ENCODE measurements around the gene HSD17B12.
"Not testable (repeated sequence)": the region's sequence is repeated elsewhere in the genome, so short reads cannot be mapped to it uniquely, and the experiment has no call there.

The HSD17B12 gene

GRCh38 chr11:43680521-43681400 lies at the start of gene HSD17B12:
Gene HSD17B12, plus strand, starts transcription at chr11:43680738. Its CDS starts 90 bp downstream, at chr11:43680828.
- peak; percentile 97 for DNase-seq (ENCODE audit: low read depth)

DNA sequence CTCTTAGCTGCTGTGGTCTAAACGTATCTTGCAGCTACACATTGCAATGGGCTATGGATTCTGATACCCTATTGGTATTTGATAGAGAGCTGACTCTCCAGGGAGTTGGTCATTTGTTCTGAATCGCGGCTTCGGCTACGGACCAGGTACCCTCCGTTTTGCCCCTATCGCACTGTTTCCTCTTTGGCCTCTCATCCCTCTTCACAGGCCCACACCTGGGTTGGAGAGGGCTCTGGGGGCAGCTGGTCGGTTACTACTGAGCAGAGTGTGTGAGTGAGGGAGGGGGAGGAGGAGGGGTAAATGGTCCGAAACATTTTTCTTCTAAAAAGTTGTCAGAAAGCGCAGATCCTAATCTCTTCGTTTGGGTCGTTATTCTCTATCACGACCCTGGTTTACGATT lies 48.8 kb upstream of the HSD17B12 start:
- DNase-seq (ENCODE audit: low read depth), result no peak

GRCh38 chr11:43632181-43632580 lies 48.4 kb upstream of the HSD17B12 start:
- no peak for DNase-seq (ENCODE audit: low read depth)

DNA sequence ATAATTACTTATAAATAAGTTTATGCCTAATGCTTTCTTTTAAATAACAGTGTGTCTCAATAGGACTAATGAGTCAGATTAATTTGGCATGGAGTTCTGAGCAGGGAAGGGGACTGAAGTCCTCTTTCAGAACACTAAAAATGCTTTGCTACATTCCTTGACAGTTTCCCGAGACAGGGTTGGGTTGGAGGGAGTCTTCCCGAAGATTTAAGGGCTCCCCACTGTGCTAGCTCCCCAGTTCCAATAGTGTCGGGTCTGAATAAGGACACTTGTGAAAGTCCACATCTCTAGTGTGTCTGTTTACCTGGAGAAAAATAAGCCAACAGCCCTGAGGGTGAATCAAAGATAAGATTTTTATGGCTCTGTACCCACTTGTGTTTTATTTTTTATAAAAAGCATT lies 41.8 kb upstream of the HSD17B12 start:
- DNase-seq (ENCODE audit: low read depth), result no peak

DNA sequence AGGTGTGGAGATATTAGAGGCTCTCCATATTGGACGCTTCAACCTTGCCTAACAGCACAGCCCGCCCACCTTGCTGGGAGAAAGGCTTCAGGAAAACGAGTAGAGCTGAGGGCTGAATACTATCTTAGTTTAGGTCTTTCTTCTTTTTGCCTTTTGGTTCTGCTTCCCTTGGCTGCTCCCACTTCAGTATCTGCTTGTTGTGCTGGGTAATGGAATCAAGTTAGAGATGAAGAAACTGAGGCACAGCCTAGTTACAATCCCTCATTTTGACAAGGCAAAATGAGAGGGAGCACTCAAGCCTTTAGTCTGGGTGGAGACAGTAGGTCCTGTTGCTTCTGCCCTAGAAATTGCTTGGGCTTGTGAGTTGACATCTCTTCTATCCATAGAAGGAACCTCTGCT lies 41.3 kb upstream of the HSD17B12 start:
- no peak for DNase-seq (ENCODE audit: low read depth)

DNA sequence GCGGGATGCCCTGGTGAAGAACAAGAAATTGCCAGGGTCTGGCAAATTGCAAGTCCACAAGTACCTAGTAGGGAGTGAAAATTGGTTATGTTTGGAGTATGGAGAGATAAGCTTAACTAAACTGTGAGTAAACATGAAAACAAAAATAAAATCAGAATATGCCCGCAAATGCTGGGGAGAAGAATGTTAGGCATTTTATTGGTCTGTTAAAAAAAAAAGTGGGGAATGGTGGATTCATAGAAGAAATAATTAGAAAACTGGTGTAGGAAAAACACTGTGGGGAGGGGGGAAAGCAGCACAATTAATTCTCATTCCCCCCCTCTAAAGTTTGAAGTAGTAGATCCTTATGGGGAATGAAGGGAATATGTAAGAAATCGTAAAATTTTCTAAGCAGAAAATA lies 40.6 kb upstream of the HSD17B12 start:
- no peak for DNase-seq (ENCODE audit: low read depth)

- DNase-seq (ENCODE audit: low read depth), result peak; percentile 73
Observed at GRCh38 chr11:43643898-43644620, 36.5 kb upstream of the HSD17B12 start.

GRCh38 chr11:43644621-43645299 lies 35.8 kb upstream of the HSD17B12 start:
- DNase-seq (ENCODE audit: low read depth), result no peak

DNA sequence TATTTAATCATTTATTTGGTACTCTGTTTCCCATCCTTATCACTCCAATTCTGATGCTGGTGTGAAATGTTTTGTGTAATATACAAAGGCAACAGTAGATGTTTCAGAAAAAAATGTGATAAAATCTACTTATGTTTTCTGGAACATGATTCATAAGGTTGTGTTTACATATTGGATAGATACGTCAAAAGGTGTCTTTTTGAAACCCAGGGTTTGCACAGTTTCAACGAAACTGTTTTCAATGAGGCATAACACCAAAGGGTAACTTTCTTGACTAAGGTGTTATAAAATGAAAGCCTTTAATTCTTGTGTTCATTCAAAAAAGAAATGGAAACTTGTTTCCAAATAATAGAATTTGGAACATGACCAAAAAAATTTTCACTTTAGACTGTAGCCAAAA lies 33.8 kb upstream of the HSD17B12 start:
- DNase-seq (ENCODE audit: low read depth), result no peak

DNA sequence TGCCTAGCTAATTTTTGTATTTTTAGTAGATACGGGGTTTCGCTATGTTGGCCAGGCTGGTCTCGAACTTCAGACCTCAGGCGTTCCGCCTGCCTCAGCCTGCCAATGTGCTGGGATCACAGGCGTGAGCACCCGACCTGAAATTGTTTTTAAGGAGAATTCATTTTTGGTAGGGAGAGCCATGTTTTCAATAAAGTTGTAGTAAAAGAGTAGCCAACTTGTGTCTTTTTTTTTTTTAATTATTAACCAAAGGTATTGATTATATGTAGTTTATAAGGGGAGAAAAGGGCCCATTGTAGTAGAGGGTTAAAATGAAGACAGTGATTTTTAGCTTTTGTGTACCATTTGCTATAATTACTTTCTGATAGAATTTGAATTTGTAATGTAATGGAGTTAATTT lies 31.6 kb upstream of the HSD17B12 start:
- DNase-seq (ENCODE audit: low read depth), result no peak

- no peak for DNase-seq (ENCODE audit: low read depth)
Observed at GRCh38 chr11:43649501-43649900, 31.0 kb upstream of the HSD17B12 start.

DNA sequence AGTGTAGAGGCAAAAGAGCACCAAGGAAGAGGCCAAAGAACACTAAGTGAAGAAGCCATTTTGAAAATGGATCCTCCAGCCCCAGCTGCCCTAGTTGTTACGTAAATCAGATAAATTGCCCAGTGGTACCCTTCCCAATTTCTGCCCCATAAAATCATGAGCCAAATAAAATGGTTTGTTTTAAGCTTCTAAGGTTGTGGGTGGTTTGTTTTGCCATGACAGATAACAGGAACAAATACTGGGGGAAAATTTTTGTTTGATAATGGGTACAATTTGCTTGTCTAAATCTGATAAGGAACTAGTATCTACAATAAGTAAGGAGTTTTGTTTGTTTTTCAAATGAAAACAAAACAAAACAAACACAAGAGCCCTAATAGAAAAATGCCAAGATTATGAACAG lies 30.6 kb upstream of the HSD17B12 start:
- DNase-seq (ENCODE audit: low read depth), result no peak

DNA sequence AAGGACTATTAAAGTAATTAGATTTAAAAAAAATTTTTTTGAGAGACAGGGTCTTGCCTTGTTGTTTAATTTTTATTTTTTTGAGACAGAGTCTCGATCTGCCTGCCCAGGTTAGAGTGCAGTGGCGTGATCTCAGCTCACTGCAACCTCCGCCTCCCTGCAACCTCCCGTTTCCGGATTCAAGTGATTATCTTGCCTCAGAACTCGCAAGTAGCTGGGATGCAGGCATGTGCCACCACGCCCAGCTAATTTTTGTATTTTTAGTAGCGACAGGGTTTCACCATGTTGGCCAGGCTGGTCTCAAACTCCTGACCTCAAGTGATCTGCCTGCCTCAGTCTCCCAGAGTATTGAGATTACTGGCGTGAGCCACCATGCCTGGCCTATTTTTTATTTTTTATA lies 17.5 kb upstream of the HSD17B12 start:
- DNase-seq (ENCODE audit: low read depth), result not testable (repeated sequence)

DNA sequence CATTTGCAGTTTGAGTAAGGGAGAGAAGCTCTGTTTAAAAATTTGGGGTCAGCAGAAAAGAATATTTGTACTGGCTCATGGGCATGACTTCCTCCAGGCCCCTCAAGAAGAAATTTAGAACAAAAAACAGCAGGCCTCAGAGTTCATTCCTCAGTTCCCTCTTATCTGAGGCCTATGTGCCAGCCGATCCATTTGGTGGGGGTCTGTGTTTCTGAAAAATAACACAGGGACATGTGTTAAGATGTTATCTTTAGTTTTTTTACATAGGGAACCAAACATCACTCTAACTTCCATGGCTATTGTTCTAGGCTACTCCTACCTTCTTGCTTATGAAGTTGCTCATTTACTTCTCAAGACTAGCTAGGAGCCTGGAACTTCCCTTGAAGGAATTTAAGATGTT lies 16.2 kb upstream of the HSD17B12 start:
- DNase-seq (ENCODE audit: low read depth), result no peak

DNA sequence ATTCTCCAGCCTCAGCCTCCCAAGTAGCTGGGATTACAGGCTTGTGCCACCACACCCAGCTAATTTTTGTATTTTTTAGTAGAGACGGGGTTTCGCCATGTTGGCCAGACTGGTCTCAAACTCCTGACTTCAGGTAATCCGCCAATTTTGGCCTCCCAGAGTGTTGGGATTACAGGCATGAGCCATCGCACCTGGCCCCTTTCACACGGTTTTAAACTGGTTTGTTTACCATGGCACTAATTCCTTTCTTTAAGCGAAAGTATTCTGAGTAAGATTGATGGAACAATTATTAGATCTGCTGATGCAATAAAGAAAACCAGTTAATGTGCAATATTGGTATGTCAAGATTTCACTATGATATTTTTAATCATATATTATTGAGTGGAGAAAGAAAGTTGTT lies 9.3 kb upstream of the HSD17B12 start:
- DNase-seq (ENCODE audit: low read depth), result not testable (repeated sequence)

GRCh38 chr11:43674560-43674959 lies 6.0 kb upstream of the HSD17B12 start:
- no peak for DNase-seq (ENCODE audit: low read depth)

- no peak for DNase-seq (ENCODE audit: low read depth)
Observed at GRCh38 chr11:43676933-43677332, 3.6 kb upstream of the HSD17B12 start.

DNA sequence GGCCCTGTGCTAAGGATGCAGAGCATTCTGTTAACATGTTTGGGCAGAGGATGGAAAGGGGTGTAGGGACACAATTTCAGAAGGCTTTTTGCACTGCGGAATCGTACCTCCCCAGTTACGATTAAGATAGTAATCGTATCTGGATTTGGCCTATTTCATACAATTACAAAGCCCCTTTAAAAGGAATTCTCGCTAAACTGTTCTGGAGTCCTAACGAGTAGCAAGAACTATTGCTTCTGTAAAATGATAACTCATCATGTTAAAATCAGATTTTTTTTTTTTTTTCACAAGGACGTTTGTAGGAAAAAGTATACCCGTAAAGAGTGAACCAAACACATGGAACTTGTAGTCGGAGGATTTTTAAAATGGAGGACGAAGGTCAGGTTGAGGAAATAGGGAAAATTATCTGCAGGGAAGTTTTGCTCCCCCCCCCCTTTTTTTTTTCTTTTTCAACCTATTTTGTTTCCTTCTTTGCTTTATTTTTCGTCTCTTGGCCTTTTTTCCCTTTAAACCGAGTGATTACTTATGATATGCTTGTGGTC lies 934 bp downstream of the HSD17B12 start:
- no peak for DNase-seq (ENCODE audit: low read depth)

- not testable (repeated sequence) for DNase-seq (ENCODE audit: low read depth)
Observed at GRCh38 chr11:43682081-43682480, 1.5 kb downstream of the HSD17B12 start.

DNA sequence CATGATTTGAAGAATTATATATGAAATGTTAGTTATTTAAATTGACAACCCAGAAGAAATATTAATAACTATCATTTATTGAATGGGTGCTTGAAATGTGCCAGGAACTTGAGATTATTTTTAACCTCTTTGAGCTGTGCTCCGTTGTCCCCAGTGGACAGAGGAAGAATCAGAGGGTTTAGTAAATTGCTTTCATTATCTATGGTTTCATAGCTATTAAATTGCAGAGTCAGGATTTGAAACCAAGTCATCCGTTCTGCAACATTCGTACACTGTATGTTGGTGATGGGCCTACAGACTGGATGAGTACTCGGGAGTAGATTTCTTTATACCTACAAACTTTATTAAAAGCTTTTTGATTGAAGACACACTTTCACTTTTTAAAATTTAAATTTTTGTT lies 4.9 kb downstream of the HSD17B12 start:
- DNase-seq (ENCODE audit: low read depth), result no peak

DNA sequence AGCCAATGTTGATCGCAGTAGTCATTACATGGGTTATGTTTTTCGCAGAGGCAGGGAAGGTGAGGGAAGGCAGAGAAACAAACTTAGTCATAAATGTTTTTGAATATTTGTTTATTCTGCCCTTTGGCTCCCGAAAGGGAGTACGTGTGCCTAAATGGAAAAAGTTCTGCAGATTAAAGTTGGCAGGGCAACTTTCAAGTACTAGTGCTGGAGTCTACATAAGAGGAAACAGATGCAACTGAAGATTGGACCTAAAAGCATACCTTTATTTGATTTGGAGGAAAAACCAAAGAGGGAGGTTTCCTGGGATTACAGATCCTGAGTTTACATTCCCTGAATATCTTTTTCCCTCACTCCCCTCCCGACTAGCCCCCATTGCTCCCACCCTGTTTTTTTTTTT lies 5.7 kb downstream of the HSD17B12 start:
- DNase-seq (ENCODE audit: low read depth), result no peak

DNA sequence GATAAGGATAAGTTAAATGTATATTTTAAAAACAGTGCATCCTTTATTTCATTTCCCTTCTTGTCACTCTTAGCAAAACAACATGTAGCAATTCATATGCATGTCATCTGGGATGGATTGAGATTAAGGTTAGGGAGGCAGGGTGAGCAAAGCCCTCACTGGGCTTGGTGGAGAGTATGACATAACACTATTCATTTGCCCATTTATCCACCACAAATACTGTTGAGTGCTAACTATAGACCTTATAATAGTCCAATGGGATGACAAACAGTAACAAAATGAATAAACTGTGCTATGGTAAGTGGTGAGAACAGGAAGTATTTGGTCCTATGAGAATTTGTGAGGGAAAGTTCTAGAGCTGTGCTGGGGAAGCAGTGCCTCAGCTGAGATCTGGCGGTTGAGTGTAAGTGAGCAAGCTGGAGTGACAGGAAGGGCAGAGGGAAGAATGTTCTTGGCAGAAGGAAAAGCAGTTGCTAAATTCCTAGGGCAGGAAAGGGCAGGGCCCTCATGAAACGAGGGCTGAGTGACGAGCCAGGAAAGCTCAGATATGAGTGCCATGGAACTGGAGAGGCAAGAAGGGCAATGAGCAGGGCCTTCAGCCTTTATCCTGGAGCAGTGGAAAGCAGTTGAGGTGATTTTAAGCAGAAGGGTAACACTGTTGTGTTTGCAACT lies 6.7 kb downstream of the HSD17B12 start:
- DNase-seq (ENCODE audit: low read depth), result no peak

Data from activated T-helper 1 cell treated with Interleukin-2 at 50 U/mL for 16 hours (primary cell).